AG04450 (cell line): ENCODE data around the gene ZNF273. TPM values are rescaled to one million over a fixed set of nuclear protein-coding genes. Genes with fewer than 3 reads are reported as not detected.

Experiments
- CTCF ChIA-PET: fragments of 300-600, 350-600 bp; formaldehyde crosslinking; extraction: SDS; loops from one replicate; lab custom pipeline; 2022; ENCODE audit warnings: antibody characterized with exemption, inconsistent platforms; lab: Charles Lee
- POLR2A ChIA-PET: fragments of 350-600 bp; formaldehyde crosslinking; extraction: SDS; loops from one replicate; lab custom pipeline; 2021; ENCODE audit warnings: antibody characterized with exemption, inconsistent platforms; lab: Yijun Ruan, JAX
- DNase-seq: peaks from one replicate; pipeline ENCODE4 v3.0.0-alpha.2; 2011; ENCODE audit warnings: low read depth, low spot score
- H3K27ac ChIP-seq: one replicate; pipeline ENCODE4 v1.5.1; 2012; ENCODE audit warnings: low read depth, low read length, control low read depth
- H3K27me3 ChIP-seq: one replicate; pipeline ENCODE4 v1.6.0; 2012; ENCODE audit warnings: low read length; ENCODE audit not compliant: control insufficient read depth, insufficient read depth
- H3K4me3 ChIP-seq: 2 replicates; pipeline ENCODE4 v1.5.1; 2011; ENCODE audit warnings: mild to moderate bottlenecking, low read depth, low read length, control low read depth
- H3K9me3 ChIP-seq: 2 replicates; pipeline ENCODE4 v1.5.1; 2012; ENCODE audit warnings: low read length; ENCODE audit not compliant: control insufficient read depth, insufficient read depth
- CTCF ChIP-seq: IDR thresholded peaks from 2 replicates; pipeline ENCODE4 v1.5.1; 2011; ENCODE audit warnings: low read depth, low read length, control low read depth, inconsistent platforms
- polyA plus RNA-seq: library from polyadenylated mRNA; depleted of rRNA; stranded (reverse); fragments of >200 nt; gene quantifications from 2 replicates; pipeline ENCODE4 v1.2.3, GENCODE V29; 2011

The ZNF273 gene
- polyA plus RNA-seq, 1 experiment, result 2.9 TPM

GRCh38 chr7:64863969-64864368 is 39.1 kb upstream of the ZNF273 start:
- ChIA-PET POLR2A (no interaction called here), CTCF (no interaction called here)
- H3K27me3 ChIP-seq, result no peaks in the 10 kb centered on the region
- peaks cover 19% of the 10 kb centered on the region for H3K9me3 ChIP-seq
- H3K4me3 ChIP-seq, result no peak overlapping the region
- DNase-seq, result no peak
- TF ChIP-seq CTCF, result no peak
- no peak overlapping the region for H3K27ac ChIP-seq

GRCh38 chr7:64867863-64868440 is 35.1 kb upstream of the ZNF273 start:
- H3K27ac ChIP-seq, result no peak overlapping the region
- peaks cover 50% of the 10 kb centered on the region for H3K9me3 ChIP-seq
- no peak for TF ChIP-seq CTCF
- no peak overlapping the region for H3K4me3 ChIP-seq
- no peak for DNase-seq
- CTCF ChIA-PET, result no interaction called here
- POLR2A ChIA-PET, result no interaction called here
- H3K27me3 ChIP-seq, result no peaks in the 10 kb centered on the region

GRCh38 chr7:64868499-64868898 is 34.6 kb upstream of the ZNF273 start:
- ChIA-PET CTCF (no interaction called here), POLR2A (no interaction called here)
- Histone ChIP-seq H3K9me3 (peaks cover 48% of the 10 kb centered on the region), H3K27me3 (no peaks in the 10 kb centered on the region), H3K27ac (no peak overlapping the region), H3K4me3 (no peak overlapping the region)
- DNase-seq, result no peak
- no peak for TF ChIP-seq CTCF

GRCh38 chr7:64869121-64869725 is 33.9 kb upstream of the ZNF273 start:
- no peaks in the 10 kb centered on the region for H3K27me3 ChIP-seq
- no peak for TF ChIP-seq CTCF
- POLR2A ChIA-PET, result no interaction called here
- CTCF ChIA-PET, result no interaction called here
- H3K27ac ChIP-seq, result no peak overlapping the region
- no peak overlapping the region for H3K4me3 ChIP-seq
- H3K9me3 ChIP-seq, result peaks cover 47% of the 10 kb centered on the region
- no peak for DNase-seq

GRCh38 chr7:64869912-64870562 is 33.0 kb upstream of the ZNF273 start:
- Histone ChIP-seq H3K9me3 (peaks cover 52% of the 10 kb centered on the region), H3K27me3 (no peaks in the 10 kb centered on the region), H3K27ac (no peak overlapping the region), H3K4me3 (no peak overlapping the region)
- ChIA-PET CTCF (no interaction called here), POLR2A (no interaction called here)
- TF ChIP-seq CTCF, result no peak
- no peak for DNase-seq
